Inferior parietal cortex (tissue), 1 donor: Measurements from ENCODE around the gene CTNNBL1.
"Not testable (repeated sequence)": the region's sequence is repeated elsewhere in the genome, so short reads cannot be mapped to it uniquely, and the experiment has no call there.

Experiments
- DNase-seq: peaks from one replicate; pipeline ENCODE4 v3.0.0-alpha.2; 2016; ENCODE audit errors: extremely low spot score

Gene CTNNBL1

DNA sequence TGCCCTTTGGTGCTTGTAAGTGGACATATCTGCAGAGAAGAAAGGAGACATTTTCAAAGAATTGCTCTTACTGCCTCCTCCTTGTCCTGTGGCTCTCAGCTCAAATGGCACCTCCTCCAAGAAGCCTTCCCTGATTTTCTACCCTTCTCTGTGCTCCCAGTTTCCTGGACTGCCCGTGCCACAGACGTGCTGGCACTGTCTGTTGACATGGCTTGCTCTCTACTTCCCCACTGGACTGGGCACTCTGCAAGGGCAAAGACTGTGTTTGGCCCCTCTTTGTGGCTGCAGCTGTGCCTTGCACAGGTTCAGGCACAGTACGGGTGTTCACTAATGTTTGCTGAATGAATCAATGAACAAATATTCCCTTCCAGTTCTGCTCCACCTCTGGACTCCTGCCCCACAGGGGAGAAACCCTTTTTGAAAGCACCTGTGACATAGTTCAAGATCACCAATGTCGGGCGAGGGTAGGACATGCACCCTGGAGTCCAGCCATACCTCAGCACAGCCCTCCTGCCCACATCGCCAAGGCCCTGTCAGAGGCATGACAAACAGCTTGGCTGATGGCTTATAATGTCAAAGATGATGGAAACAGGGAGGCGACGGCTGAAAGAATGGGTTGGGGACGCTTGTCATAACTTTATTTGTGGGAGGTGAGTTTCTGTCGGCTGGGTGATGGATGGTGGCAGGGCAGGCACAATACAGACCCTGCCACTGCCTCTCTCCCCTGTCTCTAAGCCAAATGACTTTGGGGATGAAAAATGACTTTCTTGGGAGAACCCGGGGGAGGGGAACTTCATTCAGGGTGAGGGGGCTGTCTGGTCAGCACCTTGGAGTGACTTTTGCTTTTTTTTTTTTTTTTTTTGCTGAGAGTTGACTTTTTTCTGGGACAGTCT is 15.6 kb upstream of the CTNNBL1 start:
- no peak for DNase-seq

DNA sequence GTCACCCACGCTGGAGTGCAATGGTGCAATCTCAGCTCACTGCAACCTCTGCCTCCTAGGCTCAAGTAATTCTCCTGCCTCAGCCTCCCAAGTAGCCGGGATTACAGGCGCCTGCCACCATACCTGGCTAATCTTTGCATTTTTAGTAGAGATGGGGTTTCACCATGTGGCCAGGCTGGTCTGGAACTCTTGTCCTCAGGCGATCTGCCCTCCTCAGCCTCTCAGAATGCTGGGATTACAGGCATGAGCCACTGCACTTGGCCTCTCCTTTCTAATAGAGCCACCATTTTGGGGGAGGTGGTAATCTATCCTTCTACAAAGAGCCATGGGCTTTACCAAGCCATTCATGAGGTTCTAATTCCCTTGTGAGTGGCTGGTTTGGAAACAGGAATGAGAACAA is 14.1 kb upstream of the CTNNBL1 start:
- not testable (repeated sequence) for DNase-seq

DNA sequence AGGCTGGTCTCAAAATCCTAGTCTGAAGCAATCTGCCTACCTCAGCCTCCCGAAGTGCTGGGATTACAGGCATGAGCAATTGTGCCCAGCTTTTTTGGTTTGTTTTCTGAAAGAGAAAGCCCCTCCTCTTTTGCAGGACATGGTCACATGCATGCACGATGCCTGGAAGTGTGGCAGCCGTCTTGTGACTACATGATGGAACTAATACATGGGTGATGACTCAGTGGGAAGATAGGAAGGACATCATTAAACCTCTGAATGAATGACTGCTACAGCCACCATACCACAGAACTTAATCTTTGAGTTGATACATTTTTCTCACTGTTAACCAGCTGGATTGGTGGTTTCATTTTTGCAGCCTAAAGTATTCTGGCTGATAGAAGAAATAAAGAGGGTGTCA is 13.4 kb upstream of the CTNNBL1 start:
- DNase-seq, result no peak

DNA sequence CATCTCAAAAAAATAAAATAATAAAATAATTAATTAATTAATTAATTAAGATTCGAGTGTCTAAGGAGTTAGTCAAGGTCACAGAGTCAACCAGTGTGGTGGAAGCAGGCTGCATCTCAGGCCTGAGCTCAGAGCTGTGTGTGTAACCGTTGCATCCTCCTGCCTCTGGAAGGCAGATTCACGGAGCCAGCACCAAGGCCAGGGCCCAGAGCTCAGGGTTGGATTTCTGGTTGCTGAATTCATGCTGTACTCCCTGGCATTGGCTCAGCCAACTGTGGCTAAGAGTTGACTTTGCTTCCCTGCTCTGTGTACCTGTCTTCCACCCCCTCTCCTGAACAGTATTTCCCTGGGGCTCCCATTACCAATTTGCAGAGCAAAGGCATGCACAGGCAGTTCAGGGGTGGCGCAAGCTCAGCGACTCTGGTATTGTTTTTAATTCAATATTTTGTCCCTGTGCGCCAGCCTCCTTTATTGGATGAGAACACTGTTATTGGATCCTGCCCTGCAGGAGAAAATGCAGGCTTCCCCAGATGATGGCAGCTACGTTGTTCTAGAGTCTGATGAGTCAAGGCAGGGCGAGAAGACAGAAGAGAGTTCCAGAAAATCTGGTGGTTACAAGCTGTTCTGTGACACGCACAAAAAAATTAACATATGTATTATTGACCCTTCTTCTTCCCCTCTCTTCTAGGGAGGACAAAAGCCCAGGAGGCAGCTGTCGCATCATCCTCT is 12.3 kb upstream of the CTNNBL1 start:
- DNase-seq, result no peak

DNA sequence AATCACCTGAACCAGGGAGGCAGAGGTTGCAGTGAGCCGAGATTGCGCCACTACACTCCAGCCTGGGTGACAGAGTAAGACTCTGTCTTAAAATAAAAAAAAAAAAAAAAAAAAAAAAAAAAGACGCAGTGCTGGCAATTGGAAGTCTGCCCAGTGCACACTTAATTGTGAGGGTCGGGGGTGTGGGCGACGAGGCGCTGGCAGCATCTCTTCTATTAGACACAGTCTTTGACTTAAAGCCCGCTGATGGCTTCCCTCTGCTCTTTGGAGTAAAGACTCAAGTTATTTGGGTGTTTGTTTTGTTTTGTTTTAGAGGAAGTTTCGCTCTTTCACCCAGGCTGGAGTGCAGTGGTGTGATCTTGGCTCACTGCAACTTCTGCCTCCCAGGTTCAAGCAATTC is 10.7 kb upstream of the CTNNBL1 start:
- not testable (repeated sequence) for DNase-seq

DNA sequence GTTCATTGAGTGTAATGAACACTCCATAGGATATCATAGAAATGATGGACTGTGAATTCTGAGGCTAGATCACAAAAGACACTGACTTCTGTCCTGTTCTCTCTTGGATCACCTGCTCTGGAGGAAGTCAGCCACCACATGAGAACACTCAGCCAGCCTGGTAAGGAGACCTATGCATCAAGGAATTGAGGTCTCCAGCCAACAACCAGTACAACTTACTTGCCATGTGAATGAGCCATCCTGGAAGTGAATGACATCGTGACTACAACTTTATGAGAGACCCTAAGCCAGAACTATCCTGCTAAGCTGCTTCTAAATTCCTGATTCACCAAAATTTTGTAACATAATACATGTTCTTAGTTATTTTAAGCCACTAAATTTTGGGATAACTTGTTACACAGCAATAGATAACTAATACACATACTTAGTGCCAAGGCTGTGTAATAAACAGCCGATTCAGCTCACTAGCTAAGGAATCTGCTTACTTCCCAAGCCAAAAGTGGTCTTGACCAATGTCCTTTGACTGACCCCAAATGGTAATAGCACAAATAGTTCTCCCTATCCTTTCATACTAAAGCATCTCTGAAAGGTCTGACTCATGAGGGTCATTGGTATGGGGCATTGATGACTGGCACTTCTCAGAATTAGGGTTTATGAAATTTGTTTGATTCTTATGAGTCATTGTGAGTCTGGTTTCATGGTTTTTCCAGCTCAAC is 6.9 kb upstream of the CTNNBL1 start:
- no peak for DNase-seq

DNA sequence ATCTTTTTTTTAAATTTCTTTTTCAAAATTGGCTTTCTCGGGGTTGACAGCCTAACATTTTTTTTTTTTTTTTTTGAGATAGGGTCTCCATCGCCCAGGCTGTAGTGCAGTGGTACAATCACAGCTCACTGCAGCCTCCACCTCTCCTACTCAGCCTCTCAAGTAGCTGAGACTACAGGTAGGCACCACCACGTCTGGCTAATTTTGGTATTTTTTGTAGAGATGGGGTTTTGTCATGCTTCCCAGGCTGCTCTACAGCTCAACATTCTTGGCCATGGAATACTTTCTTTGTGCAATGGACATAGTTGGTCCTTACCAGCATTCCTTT is 6.4 kb upstream of the CTNNBL1 start:
- DNase-seq, result no peak

DNA sequence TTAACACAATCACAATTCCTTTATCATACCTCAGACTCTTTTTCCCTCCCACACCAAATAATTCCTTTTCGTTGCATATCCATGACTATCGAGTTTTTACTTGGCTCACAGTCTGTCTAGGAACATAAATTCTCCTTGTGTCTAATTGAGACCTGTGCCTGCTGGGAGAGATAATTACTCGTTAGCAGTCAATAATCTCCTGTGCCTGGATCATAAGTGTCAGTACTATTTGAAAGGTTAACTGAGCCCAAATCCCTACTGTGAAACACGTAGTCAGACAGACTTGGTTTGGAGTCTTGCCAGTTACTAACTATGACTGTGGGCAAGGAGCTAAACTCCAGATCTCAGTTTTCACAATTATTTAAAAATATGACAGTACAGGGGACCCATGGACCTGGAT is 5.7 kb upstream of the CTNNBL1 start:
- no peak for DNase-seq

DNA sequence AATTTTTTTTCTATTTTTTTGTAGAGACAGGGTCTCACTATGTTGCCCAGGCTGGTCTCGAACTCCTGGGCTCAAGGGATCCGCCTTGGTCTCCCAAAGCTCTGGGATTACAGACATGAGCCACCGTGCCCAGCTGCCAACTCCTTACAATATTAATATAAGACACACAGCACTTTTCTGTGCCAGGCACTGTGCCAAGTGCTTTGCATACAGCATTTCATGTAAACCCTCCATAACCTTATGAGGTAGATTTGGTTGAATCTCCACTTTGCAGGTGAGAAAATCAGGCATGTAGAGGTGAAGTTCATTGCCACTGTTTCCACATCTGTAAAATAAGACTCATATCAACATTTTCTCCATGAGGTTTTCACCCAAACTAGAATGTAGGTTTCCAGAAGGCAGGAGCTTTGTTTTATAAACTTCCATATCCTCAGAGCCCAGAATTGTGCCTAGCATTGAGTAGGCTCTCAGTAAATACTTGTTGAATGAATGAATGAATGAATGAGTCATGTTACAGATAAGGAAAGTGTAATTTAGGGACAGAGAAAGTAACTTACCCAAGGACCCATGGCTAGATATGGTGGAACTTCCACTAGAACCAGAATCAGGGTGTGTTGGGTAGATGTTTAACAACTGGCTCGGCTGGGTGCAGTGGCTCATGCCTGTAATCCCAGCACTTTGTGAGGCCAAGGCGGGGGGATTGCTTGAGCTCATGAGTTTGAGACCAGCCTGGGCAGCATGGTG is 3.0 kb upstream of the CTNNBL1 start:
- no peak for DNase-seq

DNA sequence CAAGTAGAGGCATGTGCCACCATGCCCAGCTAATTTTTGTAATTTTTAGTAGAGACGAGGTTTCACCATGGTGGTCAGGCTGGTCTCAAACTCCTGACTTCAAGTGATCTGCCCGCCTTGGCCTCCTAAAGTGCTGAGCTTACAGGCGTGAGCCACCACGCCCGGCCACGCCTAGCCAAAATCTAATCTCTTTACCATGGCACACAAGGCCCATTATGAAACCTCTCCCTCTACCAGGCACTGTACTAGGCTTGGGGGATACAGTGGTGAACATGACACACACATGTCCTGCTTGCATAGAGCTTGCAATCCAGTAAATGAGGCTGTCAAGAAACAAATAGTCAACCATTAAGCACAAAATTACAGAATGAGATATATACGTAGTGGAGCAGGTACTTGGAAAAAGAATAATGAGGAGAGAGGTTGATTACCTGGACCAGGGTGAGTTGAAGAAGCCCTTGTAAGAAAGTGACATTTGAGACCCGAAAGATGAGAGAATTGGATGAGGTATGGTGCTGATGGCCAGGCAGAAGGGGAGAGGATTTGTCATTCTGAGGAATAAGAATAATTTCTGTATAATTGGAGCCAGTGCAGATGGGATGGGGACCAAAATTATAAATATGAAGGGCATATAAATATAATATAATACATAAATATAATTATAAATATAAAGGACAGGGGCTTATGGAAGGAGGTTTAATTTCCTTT is 1.2 kb upstream of the CTNNBL1 start:
- DNase-seq, result no peak

DNA sequence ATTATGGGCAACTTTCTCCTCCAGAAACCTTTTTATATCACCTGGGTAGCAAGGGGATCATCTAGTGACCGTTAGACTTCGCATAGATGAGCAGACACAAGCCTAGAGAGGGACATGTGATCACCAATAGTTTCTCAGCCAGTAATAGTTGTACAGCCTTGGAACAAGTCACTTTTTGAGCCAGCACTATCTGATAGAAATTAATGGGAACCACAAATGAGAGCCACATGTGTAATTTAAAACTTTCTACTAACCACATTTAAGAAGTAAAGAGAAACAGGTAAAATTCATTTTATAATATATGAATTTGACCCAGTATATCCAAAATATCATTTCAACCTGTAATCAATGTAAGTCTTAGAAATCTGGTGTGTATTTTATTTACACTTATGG is 592 bp upstream of the CTNNBL1 start:
- DNase-seq, result no peak

DNA sequence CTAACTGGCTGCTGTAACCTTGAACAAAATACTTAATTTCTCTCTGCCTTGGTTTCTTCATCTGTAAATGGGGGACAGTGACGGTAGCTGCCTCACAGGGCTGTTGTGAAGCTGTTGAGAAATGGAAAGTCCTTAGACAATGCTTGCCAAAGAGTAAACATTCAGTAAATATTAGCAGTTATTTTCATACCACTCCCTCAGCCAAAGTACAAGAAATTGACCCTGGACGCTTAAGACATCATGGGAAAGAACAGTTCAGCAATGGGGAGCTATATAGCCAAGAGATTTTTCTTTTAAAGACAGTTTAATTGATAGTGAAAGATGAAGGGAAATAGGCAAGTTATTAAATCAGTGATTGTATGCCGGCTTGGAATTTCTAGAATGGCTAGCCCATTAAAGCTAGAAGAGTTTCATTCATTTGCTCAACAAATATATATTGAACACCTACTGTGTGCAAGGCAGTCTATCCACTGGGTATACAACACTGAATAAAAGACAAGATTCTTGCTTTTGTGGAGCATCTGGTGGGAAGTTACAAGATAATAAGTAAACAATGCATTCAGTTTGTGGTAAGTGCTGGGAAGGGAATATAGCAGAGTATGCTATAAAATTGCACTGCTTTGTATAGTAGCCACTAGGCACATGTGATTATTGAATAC is 2.0 kb downstream of the CTNNBL1 start:
- DNase-seq, result no peak

DNA sequence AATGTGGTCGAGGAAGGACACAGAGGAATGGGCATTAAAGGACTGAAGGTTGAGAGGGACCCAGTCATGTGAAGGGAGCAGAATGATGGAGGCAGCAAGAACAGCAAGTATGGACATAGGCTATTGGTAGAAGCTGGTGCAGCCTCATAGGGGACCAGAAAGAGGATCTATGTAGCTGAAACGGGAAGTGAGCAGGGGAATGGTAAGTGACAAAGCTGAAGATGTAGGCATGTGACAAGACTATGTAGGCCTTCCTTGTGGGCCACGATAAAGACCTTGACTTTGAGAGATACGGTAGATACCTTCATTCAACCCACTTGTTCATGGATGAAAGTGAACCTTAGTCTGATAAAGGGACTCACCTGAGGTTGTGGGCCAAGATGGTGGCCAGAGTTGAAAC is 3.5 kb downstream of the CTNNBL1 start:
- no peak for DNase-seq

DNA sequence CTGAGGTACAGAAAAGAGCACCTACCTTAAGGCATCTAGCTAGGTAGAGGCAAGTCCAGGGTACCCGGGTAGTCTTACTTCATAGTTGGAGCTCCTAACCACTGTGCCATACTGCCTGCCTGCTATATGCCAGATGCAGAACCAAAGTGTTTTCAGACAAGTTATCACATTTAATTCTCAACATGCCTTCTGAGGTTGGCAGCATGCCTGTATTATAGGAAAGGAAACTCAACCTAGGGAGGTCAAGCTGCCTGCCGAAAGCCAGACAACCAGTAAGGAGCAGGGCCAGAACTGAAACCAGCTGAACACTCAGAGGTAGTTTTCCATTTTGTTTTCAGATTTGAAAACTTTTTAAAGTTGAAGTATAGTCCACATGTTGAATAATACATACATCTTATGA is 5.4 kb downstream of the CTNNBL1 start:
- DNase-seq, result no peak

DNA sequence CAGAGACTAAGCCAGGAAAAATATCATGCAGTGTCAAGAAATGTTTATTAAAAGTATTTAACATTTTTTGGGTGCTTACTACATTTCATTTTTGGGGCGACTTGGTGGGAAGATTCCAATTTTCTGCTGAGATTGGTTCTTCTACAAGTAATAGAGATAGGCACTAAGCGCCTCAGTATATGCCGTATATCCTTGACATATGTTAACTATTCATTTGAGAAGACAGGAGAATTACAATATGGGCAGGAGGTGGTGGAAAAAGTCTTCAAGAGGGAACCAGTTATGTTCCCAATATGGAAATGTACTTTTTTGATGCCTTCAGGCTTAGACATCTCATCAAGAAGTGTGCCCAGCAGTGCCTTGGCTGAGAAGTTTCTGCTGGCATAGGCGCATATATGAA is 6.5 kb downstream of the CTNNBL1 start:
- DNase-seq, result no peak

DNA sequence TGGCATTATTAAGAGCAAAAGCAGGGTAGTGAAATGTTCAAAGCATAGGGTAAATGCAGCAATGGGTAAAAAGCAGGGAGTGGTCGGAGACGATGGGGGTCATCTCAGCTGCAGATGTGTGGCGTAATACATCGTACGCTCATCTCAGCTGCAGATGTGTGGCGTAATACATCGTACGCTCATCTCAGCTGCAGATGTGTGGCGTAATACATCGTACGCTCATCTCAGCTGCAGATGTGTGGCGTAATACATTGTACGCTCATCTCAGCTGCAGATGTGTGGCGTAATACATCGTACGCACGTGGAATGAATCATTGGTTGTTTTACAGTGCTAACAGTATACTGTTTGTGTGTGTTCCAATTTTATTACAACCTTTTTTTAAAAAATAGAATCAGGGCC is 7.8 kb downstream of the CTNNBL1 start:
- not testable (repeated sequence) for DNase-seq

DNA sequence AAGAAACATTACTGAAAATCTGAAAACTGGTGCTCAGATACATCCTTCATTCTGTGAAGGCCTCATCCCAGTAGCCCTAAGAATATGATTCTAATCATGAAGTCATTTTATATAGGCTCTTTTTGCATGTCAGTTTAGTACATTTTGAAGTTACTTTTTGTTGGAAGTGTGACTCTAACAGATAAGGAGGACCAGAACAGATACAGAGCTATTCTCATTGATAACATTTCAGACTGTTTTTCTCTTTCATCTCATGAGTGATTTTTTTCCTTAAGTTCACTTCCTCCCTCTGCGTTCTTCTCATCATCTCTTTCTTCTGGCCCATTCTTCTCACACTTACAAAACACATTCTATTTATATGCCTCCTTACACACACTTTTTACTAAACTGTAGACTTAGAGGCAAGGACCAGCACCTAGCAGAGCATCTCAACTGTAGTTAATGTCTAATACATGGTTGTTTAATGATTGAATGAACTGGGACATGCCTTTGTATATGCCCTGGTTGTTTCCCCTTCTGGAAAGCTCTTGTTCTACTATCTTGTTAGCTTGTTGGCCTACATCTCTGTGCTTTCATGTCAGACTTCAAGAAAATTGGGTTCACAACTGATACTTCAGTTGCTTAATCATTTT is 8.7 kb downstream of the CTNNBL1 start:
- no peak for DNase-seq

DNA sequence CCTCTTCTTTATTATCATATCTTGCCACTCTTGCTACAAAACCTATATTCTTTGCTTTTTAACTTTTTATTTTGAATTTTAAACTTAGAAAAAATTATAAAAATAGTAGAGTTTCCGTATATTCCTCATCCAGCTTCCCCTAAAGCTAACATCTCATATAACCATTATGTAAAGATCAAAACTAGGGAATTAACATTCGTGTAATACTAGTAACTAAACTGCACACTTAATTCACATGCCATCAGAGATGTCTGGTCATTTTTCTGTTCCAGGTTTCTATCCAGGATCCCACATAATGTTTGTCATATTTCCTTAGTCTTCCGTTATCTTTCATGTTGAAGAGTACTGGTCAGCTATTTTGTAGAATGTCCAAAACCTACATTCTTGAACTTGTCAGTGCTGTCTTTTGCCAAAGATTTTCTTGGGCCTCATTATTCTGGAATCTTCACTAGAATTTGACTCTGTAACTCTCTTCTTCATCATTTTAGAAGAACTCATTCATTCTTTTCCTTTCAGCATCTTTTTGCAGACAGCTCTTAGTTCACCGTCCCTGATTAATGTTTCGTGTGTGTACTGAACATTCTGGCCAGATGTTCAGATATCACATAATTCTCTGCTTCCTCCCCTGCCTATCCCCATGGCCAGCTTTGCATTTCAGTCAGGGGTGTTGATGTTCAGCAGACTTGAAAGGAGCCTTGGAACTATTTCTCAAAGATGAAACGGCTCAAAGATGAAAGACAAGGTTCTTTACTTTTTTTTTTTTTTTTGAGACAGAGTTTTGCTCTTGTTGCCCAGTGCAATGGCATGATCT is 9.4 kb downstream of the CTNNBL1 start:
- no peak for DNase-seq

DNA sequence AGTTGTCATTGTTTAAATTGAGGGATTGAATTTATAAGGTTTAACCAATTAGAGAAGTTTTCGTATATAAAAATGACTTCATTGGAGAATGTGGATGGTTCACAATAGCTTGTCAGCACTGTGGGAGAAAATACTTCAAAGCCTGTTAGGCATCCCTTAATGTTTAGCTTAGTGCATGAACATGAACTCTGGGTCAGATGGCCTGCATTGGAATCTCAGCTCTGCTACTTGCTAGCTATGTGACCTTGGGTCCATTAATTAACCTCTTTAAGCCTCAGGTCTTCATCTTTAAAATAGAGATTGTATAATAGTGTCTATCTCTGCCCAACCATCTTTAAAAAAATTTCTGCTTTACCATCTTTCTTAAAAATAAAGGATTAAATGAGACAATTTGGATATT is 11.1 kb downstream of the CTNNBL1 start:
- DNase-seq, result no peak

DNA sequence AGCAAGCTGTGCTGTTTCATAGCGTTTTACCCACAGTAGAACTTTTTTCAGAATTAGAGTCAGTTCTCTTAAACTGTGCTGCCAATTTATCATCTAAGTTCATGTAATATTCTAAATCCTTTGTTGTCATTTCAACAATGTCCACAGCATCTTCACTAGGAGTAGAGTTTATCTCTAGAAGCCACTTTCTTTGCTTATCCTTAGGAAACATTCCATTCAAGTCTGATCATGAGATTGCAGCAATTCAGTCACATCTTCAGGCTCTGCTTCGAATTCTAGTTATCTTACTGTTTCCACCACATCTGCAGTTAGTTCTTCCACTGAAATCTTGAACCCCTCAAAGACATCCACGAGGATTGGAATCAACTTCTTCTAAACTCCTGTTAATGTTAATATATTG is 12.5 kb downstream of the CTNNBL1 start:
- DNase-seq, result no peak
